ENCODE results near the gene CCDC102A. TPM values are rescaled to one million over a fixed set of nuclear protein-coding genes. Genes with fewer than 3 reads are reported as not detected.

Gene CCDC102A
- polyA plus RNA-seq, 1 experiment, result 7.1 TPM

GRCh38 chr16:57485916-57486857 lies 50.2 kb downstream of the CCDC102A start, which contains the start of gene DOK4:
Gene DOK4, minus strand, starts transcription at chr16:57486493. Its CDS starts 6,986 bp downstream, at chr16:57479507.
- DNase-seq (ENCODE audit: low read depth, low spot score), result no peak
- POLR2A ChIA-PET, result no interaction called here

GRCh38 chr16:57485091-57485915 lies 51.1 kb downstream of the CCDC102A start:
- no peak for DNase-seq (ENCODE audit: low read depth, low spot score)

More at GRCh38 chr16:57485916-57486857, 50.2 kb downstream of the CCDC102A start, which contains the start of gene DOK4:
- CTCF ChIA-PET, result interaction anchor here (0.6 to 1.5 kb wide), 3 partner anchors 24 to 163 kb away, joined by 3 to 6 read pairs (median 3); partner anchors contain the start of gene POLR2C
- peaks cover 7% of the 10 kb centered on the region for H3K27me3 ChIP-seq (ENCODE audit: control insufficient read depth, insufficient read depth, low read length)
- H3K9me3 ChIP-seq (ENCODE audit: control insufficient read depth, insufficient read depth, low read length), result peaks cover 4% of the 10 kb centered on the region; the same call in 1 of the 2 replicates
- TF ChIP-seq, protein P1, sequence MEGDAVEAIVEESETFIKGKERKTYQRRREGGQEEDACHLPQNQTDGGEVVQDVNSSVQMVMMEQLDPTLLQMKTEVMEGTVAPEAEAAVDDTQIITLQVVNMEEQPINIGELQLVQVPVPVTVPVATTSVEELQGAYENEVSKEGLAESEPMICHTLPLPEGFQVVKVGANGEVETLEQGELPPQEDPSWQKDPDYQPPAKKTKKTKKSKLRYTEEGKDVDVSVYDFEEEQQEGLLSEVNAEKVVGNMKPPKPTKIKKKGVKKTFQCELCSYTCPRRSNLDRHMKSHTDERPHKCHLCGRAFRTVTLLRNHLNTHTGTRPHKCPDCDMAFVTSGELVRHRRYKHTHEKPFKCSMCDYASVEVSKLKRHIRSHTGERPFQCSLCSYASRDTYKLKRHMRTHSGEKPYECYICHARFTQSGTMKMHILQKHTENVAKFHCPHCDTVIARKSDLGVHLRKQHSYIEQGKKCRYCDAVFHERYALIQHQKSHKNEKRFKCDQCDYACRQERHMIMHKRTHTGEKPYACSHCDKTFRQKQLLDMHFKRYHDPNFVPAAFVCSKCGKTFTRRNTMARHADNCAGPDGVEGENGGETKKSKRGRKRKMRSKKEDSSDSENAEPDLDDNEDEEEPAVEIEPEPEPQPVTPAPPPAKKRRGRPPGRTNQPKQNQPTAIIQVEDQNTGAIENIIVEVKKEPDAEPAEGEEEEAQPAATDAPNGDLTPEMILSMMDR (IDR thresholded peaks at IDR 0.05; ENCODE audit: low read depth, low read length), result no peak
- H3K27ac ChIP-seq (ENCODE audit: low read depth, low read length), result no peak within 1 kb of the TSS
- H3K4me3 ChIP-seq (ENCODE audit: low read depth, low read length), result peak within 1 kb of the TSS; percentile 76

DNA sequence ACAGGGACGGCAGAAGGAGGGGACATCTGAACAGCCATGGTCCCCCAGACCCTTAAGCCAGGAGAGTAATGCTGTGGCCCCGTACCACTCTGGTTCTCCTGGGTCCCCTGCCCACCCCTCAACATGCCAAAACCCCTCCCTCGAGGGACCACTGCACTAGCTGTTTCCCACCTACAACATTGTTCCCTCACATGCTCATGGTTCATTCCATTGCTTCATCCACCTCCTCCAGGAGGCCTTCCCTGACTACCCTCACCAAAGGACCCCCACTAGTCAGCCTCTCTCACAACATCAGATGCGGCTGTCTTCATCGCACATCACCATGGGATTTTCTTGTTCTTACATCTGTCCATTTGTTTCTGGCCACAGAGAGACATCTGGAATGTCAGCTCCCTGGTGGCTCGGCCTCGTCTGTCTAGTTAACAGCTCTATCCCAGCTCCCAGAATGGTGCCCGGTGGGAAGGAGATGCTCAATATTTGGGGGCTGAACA lies 51.8 kb downstream of the CCDC102A start:
- Histone ChIP-seq H3K9me3 (ENCODE audit: control insufficient read depth, insufficient read depth, low read length) (peaks cover 4% of the 10 kb centered on the region), H3K4me3 (ENCODE audit: low read depth, low read length) (no peak overlapping the region), H3K27ac (ENCODE audit: low read depth, low read length) (no peak overlapping the region), H3K27me3 (ENCODE audit: control insufficient read depth, insufficient read depth, low read length) (peaks cover 4% of the 10 kb centered on the region)
- TF ChIP-seq, protein P1 (IDR thresholded peaks at IDR 0.05; ENCODE audit: low read depth, low read length), result no peak
- POLR2A ChIA-PET, result no interaction called here
- DNase-seq (ENCODE audit: low read depth, low spot score), result no peak
- CTCF ChIA-PET, result interaction anchor here (1.1 kb wide), 1 partner anchor 22 kb away, joined by 7 read pairs; the partner anchor contains the start of gene POLR2C

More at GRCh38 chr16:57485091-57485915, 51.1 kb downstream of the CCDC102A start:
- Histone ChIP-seq H3K9me3 (ENCODE audit: control insufficient read depth, insufficient read depth, low read length) (peaks cover 4% of the 10 kb centered on the region), H3K27me3 (ENCODE audit: control insufficient read depth, insufficient read depth, low read length) (peaks cover 7% of the 10 kb centered on the region), H3K4me3 (ENCODE audit: low read depth, low read length) (peak overlapping the region; percentile 76), H3K27ac (ENCODE audit: low read depth, low read length) (no peak overlapping the region)
- TF ChIP-seq, protein P1 (IDR thresholded peaks at IDR 0.05; ENCODE audit: low read depth, low read length), result no peak
- ChIA-PET POLR2A (no interaction called here), CTCF (interaction anchor here (1.1 to 1.5 kb wide), 2 partner anchors 23 kb away, joined by 6 to 7 read pairs; partner anchors contain the start of gene POLR2C)

- ChIA-PET CTCF (interaction anchor here (1.0 to 1.4 kb wide), 3 partner anchors 21 to 36 kb away, joined by 5 to 7 read pairs (median 6); partner anchors contain the start of gene POLR2C), POLR2A (no interaction called here)
- H3K9me3 ChIP-seq (ENCODE audit: control insufficient read depth, insufficient read depth, low read length), result no peaks in the 10 kb centered on the region; the same call in 1 of the 2 replicates
- TF ChIP-seq, protein P1 (IDR thresholded peaks at IDR 0.05; ENCODE audit: low read depth, low read length), result no peak
- no peaks in the 10 kb centered on the region for H3K27me3 ChIP-seq (ENCODE audit: control insufficient read depth, insufficient read depth, low read length)
- H3K4me3 ChIP-seq (ENCODE audit: low read depth, low read length), result no peak overlapping the region
- H3K27ac ChIP-seq (ENCODE audit: low read depth, low read length), result no peak overlapping the region
- DNase-seq (ENCODE audit: low read depth, low spot score), result no peak
Measured at GRCh38 chr16:57483725-57484514, 52.5 kb downstream of the CCDC102A start.
